GM18861 (cell line): Measurements from ENCODE around the gene CDC37L1.

Experiments used
- ATAC-seq: cut with Tn5 transposase; IDR thresholded peaks from one replicate; pipeline ENCODE4 v1.9.1; 2021; ENCODE audit not compliant: unreplicated experiment

The CDC37L1 gene

GRCh38 chr9:4713849-4714248 lies 34.5 kb downstream of the CDC37L1 start:
- no peak for ATAC-seq

GRCh38 chr9:4714266-4715016 lies 35.1 kb downstream of the CDC37L1 start:
- no peak for ATAC-seq

GRCh38 chr9:4716163-4716562 lies 36.8 kb downstream of the CDC37L1 start:
- ATAC-seq: no peak

- ATAC-seq: no peak
Observed at GRCh38 chr9:4717815-4718214, 38.4 kb downstream of the CDC37L1 start.

- ATAC-seq: no peak
Observed at GRCh38 chr9:4718911-4719310, 39.5 kb downstream of the CDC37L1 start.

GRCh38 chr9:4721736-4722135 lies 42.4 kb downstream of the CDC37L1 start:
- no peak for ATAC-seq

- no peak for ATAC-seq
Observed at GRCh38 chr9:4725706-4726442, 46.5 kb downstream of the CDC37L1 start.

- ATAC-seq: no peak
Observed at GRCh38 chr9:4727593-4727992, 48.2 kb downstream of the CDC37L1 start.

GRCh38 chr9:4732890-4733289 lies 53.5 kb downstream of the CDC37L1 start:
- no peak for ATAC-seq

GRCh38 chr9:4734150-4734549 lies 54.8 kb downstream of the CDC37L1 start:
- no peak for ATAC-seq

- no peak for ATAC-seq
Observed at GRCh38 chr9:4738866-4739586, 59.7 kb downstream of the CDC37L1 start.

GRCh38 chr9:4739587-4740387 lies 60.4 kb downstream of the CDC37L1 start:
- ATAC-seq: no peak

- ATAC-seq: no peak
Observed at GRCh38 chr9:4740388-4740637, 60.9 kb downstream of the CDC37L1 start.

GRCh38 chr9:4740638-4741364 lies 61.4 kb downstream of the CDC37L1 start, which contains the start of gene AK3:
Gene AK3 (minus strand): TSS chr9:4741202. CDS start chr9:4741087, 115 bp downstream.
- peak; percentile 88 for ATAC-seq

GRCh38 chr9:4741365-4742089 lies 62.2 kb downstream of the CDC37L1 start:
- no peak for ATAC-seq

GRCh38 chr9:4742246-4742645 lies 62.9 kb downstream of the CDC37L1 start:
- no peak for ATAC-seq

- ATAC-seq: no peak
Observed at GRCh38 chr9:4743131-4743875, 63.9 kb downstream of the CDC37L1 start.

- ATAC-seq: no peak
Observed at GRCh38 chr9:4746278-4747030, 67.1 kb downstream of the CDC37L1 start.
